HG03558 (cell line): Measurements from ENCODE around the gene SLIT3.

Source experiments
- ATAC-seq: cut with Tn5 transposase; IDR thresholded peaks from one replicate; pipeline ENCODE4 v1.9.1; 2021; ENCODE audit warnings: moderate number of reproducible peaks; ENCODE audit not compliant: unreplicated experiment; ENCODE audit errors: extremely low read depth

The SLIT3 gene

DNA sequence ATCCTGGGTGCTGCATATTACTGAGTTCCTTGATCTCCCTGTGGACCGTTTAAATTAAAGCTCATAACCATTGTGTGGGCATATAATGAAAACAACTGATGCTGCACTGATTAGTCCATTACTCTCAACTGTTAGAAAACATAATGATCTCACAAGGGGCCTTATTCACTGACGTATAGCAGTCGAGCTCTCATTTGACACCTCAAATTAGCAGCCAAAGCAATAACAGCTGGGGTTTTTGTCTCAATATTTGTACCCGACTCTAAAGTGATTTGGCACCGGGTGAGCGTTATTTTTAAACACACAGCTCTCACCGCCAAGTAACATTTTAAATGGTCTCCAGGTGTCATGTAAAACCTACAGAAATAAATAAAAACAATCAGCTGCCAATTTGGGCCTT, 469.6 kb downstream of the SLIT3 start:
- ATAC-seq: no peak

GRCh38 chr5:168830833-168831232, 470.1 kb downstream of the SLIT3 start:
- no peak for ATAC-seq

DNA sequence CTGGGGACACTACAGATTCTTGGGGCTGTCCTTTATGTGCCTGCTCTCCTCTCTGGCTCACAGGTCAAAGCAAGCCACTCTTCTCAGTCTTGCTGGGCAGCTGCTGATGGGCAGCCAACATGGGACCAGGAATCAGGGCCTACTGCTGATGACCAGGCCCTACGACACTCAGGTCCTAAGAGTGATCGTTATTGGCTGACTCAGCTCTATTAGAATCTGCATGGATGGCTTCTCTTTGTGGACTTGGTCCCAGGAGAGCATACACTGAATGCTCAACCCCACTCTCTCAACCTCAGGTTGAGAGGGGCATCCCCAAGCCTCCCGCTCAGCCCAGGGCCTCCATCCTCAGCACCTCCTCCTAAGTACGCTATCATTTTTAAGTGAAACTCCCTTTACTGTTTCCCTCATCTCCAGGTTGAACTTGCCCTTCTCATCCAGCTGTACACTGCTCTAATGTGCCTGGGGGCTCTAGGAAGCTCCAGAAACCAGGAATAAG, 471.0 kb downstream of the SLIT3 start:
- no peak for ATAC-seq

DNA sequence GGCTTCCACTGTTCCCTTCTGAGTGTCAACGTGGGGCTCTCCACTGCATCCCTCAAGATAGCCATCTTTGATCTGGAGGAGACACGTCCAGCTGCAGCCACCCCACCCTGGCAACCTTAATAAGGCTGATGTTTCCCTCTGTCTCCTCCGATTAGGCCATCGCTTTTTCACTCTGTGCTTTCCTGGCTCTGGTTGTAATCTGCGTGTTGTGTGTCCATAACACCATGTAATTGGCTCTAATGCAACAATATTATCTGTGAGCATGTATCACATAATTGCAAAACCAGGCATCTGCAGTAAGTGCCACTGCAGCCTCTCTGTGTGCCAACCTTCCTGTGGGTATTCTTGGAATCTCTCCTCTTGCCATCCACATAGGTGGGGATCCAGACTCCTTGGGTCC, 471.9 kb downstream of the SLIT3 start:
- ATAC-seq: no peak

DNA sequence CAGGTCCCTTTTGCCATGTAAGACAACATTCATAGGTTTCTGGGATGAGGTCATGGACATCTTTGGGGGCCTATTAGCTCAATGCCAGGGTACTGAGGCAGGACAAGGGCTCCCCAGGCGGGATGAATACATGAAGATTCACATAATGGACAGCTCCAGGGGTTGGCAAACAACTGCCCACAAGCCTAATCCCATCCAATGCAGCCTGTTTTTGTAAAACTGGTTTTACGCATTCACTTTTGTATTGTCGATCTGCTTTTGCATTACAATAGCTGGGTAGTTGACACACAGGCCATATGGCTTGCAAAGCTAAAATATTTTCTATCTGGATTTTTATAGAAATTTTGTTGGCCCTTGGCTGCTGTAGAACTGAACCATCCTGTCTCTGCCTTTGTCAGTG, 473.3 kb downstream of the SLIT3 start:
- no peak for ATAC-seq

DNA sequence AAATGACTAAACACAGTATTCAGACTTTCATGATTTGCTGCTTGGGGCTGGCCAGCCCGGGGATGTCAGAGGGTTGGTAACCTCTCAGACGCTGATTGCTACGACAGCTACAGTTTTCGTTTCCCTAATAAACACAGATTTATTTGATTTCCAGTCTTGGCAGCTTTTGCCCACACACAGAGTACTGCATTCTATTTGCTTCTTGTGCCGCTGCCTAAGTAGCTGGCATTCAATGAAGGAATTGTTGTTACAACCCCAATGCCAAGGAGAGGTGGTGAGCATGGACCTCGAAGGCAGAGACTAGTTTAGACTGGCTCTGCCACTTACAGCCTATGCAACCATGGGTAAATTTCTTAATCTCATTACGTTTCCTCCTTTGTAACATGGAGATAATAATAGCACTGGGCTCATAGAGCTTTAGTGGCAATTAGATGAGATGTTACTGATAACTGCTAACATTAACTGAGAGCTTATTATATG, 474.7 kb downstream of the SLIT3 start:
- no peak for ATAC-seq

- no peak for ATAC-seq
Measured at GRCh38 chr5:168822745-168823281, 478.1 kb downstream of the SLIT3 start.

DNA sequence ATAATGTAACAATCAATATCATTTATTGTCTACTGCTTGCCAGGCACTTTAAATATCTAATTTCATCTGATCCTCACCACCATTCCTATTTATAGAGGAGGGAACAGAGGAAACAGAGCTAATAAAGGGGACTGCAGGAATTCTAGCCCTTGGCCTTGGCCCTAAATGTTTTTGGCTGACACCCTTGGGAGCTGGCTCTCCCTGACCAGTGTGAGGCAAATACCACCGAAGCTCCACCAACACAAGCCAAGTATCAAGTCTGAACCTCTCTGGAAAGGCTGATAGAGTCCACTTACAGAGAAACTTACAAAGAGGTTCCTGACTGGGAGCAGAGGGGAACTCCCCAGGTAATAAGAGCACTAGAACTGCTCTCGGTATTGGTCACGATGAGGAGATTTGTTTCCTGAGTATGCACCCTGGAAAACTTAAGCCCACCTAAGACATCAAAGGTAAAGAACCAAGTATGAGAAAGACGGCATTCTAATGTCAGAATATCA, 478.6 kb downstream of the SLIT3 start:
- no peak for ATAC-seq

DNA sequence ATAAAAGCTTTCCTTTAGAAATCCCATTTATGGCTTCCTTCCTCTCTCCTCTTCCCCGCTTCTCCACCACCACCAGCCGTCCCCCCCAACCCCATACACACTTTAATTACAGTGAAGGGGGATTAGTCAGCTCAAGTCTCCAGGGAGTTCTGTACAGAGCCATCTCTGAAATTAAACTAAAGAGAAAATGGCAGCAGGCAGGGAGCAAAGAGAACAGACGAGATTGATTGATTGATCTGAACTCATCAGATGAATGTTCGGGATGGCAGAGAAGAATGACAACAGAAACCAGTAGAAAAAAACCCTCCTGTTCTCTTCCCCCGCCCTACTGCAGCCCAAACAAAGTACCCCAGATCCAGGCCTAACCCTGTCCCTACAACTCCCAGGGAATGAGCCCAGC, 480.1 kb downstream of the SLIT3 start:
- no peak for ATAC-seq

DNA sequence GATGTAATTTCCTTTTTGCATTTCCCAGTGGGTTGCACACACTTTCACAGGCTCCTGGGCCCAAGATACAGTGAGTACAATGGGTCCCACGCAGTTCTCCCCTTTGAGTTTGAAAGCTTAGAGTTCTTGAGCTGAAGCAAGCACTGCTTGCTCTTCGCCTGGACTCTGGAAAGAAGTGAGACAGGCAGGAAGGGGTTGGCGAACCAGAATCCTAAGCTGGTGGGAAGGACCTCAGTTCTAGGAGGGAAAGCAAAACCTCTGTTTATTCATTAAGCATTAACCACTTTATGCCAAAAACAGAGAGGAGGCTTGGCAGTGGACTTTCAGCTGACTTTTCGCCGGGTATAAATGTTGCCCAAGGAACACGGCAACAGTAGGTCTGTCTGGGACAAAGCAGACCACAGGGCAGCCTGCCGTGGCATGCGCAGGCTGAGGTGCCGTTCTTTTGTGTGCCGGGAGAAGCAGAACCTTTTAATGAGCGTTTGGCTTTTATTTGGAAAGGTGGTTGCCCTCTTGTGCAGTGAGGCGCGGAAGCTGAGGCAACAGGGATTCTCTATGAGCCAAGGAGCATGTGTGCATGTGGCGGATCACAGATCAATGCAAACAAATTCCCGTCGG, 481.8 kb downstream of the SLIT3 start:
- ATAC-seq: no peak

DNA sequence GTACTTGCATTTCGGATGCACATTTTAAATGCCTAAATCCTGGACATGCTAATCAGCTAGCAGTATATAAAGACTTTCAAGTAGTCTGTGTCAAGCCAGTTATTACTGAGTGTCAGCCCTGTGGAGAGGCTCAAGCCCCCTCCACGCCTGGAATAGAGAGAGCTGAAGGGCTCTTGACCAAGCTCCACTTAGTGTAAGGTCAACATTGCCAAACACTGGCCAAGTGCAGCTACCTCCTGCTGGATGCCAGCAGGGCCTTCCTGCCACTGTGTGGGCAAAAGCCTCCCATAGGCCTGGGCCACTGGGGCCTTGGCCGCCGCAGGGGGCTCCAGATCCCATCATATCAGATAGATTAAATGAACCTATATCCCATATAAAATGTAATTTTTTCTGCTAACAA, 482.4 kb downstream of the SLIT3 start:
- no peak for ATAC-seq

DNA sequence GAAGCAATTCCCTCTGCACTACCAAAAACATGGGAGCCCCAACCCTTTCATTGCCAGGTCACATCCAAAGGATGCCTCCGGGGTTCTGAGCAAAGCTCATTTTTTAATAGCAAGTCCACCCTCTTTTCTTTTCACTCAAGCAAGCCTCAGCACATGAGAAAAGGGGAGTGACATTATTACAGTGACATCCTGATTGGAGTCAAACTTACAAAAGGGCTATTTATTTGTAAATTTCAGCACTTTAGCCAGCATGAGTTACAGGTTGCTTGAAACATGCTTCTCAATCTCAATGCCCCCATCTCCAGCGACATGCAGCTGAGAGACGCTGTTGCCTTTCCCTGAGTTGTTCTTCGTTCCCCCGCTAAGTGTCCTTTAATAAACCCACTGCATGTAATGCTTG, 483.3 kb downstream of the SLIT3 start:
- ATAC-seq: no peak

DNA sequence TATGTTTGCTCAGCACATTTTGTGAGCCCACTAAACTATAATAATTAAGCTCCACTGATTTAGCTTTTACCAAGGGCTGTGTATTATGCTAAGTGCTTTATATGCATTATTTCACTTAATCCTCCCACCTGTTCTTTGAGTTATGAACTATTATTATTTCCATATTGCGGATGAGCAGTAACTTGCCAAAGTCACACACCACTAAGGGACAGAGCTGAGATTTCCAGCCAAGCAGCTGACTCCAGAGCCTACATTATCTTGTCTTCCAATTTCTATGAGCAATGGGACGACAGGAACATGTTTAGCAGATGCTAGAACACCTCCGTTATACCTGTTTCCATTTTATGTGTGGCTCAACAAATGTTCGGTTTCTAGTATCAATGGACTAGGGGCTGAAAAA, 484.3 kb downstream of the SLIT3 start:
- no peak for ATAC-seq

- ATAC-seq: no peak
Measured at GRCh38 chr5:168813184-168813968, 487.6 kb downstream of the SLIT3 start.

- no peak for ATAC-seq
Measured at GRCh38 chr5:168810641-168811040, 490.3 kb downstream of the SLIT3 start.

GRCh38 chr5:168809218-168809617, 491.7 kb downstream of the SLIT3 start:
- ATAC-seq: no peak

GRCh38 chr5:168808051-168808616, 492.8 kb downstream of the SLIT3 start:
- no peak for ATAC-seq

DNA sequence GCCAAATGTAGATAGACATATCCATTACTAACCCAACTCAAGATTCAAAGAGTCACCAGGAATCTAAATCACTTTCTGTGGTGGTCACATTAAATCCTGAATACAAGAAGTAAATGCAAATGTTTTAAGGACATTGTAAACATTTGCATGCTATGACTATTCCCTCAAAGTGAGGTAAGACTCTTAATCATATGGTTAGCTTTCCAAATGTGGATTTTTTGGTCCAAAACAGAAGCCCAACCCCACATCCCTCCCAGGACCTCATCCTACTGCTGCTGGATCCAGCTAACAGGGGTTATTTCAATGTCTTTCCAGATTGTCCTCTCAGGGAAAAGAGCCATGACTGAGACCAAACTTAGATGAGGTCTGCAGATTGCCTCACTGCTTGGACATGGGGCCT, 493.7 kb downstream of the SLIT3 start:
- no peak for ATAC-seq

- no peak for ATAC-seq
Measured at GRCh38 chr5:168803541-168803940, 497.4 kb downstream of the SLIT3 start.

GRCh38 chr5:168802337-168802736, 498.6 kb downstream of the SLIT3 start:
- no peak for ATAC-seq

DNA sequence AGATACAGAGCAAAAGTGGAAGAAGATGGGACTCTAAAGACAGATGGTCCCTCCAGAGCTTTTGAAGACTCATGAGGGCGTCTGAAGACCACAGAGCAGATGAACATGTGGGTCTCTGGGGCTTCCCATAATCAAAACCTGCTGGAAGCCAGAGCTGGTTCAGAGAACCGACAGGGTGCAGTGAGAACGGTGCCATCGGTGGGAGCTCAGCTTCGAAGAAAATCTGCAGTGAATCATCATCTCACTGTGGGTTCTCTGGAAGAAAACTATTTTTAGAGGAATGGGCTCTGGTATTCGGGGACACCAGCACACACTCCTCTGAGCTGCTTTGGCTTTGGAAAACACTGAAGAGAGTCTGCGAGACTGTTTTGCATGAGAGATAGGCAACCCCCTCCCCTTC, 499.4 kb downstream of the SLIT3 start:
- no peak for ATAC-seq
